GM12873 (cell line): ENCODE measurements around the gene PRKG1.

Source experiments
- CTCF ChIP-seq: IDR thresholded peaks from 2 replicates; pipeline ENCODE4 v1.5.1; 2012; ENCODE audit warnings: low read depth, mild to moderate bottlenecking, moderate library complexity, low read length, control low read depth; ENCODE audit not compliant: insufficient read depth; ENCODE audit errors: missing control alignments

Gene PRKG1

GRCh38 chr10:51321300-51321699, 247.0 kb downstream of the PRKG1 start:
- TF ChIP-seq CTCF, result no peak

GRCh38 chr10:51321980-51322379, 247.7 kb downstream of the PRKG1 start:
- TF ChIP-seq CTCF, result no peak

- TF ChIP-seq CTCF, result no peak
These were observed 251.4 kb downstream of the PRKG1 start for GRCh38 chr10:51325649-51326048.

GRCh38 chr10:51326174-51326573, 251.9 kb downstream of the PRKG1 start:
- TF ChIP-seq CTCF, result no peak

- TF ChIP-seq CTCF, result no peak
These were observed 253.1 kb downstream of the PRKG1 start for GRCh38 chr10:51327432-51327831.

- TF ChIP-seq CTCF, result no peak
These were observed 266.1 kb downstream of the PRKG1 start for GRCh38 chr10:51340366-51340765.

- no peak for TF ChIP-seq CTCF
These were observed 266.7 kb downstream of the PRKG1 start for GRCh38 chr10:51340845-51341610.

GRCh38 chr10:51342381-51342780, 268.1 kb downstream of the PRKG1 start:
- no peak for TF ChIP-seq CTCF
